Activated CD8-positive, alpha-beta memory T cell treated with anti-CD3 and anti-CD28 coated beads for 1 hour (primary cell): ENCODE data around the gene TMEM131.
"Not testable (repeated sequence)": the region's sequence is repeated elsewhere in the genome, so short reads cannot be mapped to it uniquely, and the experiment has no call there.

Experiments used
- DNase-seq, 2 donors: peaks; one replicate each; pipeline ENCODE4 v3.0.0-alpha.2; 2020; ENCODE audit warnings: low read depth in 1 of 2; ENCODE audit errors: extremely low read depth in 1 of 2

Gene TMEM131

DNA sequence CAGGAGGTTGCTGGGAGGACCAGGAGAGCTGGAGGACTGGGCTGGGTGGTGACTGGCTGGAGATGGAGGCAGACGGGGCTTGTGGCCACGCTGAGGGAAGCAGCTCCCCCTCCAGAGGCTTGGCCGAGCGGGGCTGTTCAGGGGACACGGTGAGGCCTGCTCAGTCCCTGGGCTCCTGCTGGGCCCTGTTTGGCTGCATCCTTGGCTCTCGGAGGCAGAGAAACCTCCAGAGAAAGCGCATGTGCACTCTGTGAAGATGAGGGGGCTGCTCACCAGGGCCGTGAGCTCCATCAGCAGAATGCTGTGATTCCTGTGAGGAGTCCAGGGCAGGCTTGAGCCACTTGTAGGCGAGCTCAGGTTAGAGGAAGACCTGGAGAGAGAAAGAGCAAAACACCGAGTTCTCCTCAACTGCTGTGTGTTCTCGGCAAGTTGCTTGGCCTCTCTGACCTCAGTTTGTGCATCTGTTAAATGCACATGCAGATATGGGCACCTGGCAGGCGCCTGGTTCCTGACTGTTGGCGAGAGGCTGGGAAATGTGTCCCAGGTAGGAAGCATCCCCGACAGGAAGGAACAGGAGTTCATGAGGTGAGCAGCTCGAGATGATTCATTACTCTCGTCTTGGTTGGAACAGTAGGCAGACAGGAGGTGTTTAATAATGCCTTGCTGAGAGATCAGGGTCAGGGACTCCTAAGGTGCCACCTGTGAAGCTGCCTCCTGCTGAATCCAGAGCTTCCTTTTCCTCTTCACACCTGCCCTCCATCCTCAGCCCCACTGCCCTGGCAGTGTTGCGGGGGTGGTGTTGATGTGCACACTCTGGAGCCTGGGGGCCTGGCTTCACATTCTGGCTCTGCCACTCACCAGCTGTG, 281.4 kb downstream of the TMEM131 start:
- no peak for DNase-seq

DNA sequence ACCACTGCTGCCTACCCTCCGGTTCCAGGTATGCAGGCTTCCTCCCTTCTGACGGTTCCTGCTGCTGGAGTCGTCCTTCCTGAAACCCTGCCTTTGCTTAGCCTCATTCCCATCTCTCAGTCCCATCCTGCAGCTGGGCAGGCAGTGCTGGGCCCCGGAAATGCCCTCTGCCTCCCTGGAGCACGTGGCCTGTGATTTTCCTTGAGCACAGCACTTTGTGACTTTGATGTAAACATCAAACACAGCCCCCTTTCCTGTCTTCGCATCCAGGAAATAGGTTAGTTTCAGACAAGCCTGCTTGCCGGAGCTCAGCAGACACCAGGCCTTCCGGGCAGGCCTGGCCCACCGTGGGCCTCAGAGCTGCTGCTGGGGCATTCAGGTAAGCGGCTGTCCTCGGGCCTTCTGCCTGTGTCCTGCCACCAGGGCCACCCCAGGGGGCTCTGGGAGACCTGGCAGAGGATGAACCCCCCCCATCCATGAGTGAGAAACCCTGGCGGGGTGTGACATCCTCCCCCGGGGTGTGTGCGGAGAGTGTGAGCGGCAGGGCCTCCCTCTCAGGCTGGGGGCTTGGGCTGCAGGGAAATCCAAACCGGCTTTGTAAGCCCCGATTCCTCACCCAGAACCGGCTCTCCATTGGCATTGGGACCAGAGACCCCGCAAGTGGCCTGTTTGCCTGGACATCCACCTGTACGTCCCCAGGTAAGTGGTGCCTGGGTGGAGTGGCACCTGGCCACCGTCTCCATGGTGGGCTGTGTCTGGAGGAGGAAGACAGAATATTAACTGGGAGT, 282.3 kb downstream of the TMEM131 start, which contains the start of gene ZAP70:
Gene ZAP70, plus strand, starts transcription at position 281 of the 788 bp plus-strand sequence. CDS start 10,461 bp downstream, outside the sequence.
- peak in 1 of 2 donors; percentile 44 for DNase-seq

DNA sequence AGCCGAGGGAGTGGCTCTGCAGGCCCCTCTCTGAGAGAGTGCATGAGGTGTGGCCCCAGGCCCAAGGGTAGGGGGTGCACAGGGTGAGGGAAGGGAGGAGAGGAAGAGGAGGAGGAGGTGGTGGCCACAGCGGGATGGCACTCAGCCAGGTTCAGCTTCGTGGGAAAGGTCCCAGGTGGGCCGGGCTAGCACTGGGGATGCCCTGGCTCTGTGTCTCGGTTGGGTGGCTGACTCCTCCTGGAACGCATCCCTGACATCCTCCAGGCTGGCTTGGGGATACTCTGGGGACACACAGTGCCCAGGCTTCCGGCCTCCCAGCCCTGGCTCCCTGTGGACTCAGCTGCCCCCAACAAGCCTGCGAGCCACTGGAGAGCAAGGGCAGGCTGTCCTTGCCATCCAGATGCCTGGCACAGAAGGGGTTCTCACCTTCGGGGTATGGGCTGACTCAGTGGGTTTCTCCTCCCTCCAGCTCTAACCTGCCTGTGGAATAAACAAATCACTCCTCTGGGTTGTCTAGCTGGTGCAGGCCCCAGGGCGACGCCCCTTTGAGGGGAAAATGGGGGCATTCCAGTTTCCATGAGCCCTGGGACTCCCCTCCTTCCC, 283.0 kb downstream of the TMEM131 start:
- peak in 1 of 2 donors; percentile 41 for DNase-seq

DNA sequence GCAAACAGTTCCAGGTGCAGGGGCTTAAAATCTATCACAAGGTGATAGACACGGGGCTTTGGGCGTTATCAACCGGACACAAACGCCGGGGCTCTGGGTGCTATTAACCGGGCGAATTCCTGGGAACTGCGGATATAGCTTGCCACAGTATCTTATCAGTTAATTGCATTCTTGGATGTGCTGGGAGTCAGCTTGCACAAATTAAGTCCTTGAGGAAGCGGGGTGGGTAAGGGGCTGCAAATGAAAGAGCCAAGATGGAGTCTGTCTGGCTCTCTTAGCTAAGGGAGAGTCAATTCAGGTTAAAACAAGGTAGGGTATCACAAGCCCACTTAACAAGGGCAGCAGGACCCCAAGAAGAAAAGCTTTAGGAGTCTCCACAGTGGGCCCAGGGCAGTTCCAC, 283.6 kb downstream of the TMEM131 start:
- DNase-seq, result not testable (repeated sequence)

DNA sequence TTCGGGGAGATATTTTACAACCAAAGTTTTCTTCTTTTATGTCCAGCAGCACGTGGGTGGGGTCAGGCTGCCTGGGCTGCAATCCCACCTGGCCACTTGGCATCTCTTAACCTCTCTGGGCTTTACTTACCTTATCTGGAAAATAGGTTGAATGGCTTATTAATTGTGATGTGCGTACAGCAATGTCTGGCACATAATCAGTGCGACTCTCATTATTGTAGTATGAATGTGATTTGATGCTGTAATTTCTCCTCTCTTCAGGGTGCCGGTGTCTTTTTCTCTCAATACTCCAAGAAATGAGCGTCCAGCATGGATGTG, 284.4 kb downstream of the TMEM131 start:
- DNase-seq, result no peak

DNA sequence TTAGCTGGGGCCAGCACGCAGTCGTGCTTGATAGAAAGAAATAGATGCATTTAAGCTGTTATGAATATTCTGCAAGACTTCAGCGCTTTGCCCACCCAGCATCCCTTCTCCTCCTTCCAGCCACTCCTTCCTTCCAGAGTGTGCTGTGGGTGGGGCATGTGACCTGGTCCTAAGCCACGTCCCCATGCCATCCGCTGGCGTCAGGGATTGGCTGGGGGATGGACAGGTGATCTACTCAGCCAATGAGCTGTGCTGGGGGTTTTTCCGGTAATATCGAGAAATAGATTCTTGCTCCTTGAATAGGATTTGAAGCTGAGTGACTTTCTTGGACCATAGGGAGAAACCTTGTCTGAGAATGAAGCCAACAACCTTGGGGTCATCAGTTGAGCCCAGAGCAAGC, 287.1 kb downstream of the TMEM131 start:
- no peak for DNase-seq

DNA sequence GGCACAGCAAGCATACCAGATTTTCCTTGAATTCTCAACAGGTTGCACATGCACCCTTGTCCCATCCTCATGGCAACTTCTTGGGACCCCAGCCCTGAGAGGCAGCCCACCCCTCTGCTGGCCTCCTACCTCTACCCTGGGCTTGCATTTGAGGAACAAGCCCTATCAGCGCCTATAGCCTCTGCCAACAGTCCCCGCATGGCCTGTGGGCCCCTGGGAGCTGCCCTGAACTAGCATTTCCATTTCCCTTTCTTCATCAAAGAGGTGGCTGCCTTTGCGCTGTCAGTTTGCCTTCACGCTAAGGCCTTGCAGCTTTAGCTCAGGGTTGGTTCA, 287.7 kb downstream of the TMEM131 start:
- no peak for DNase-seq

DNA sequence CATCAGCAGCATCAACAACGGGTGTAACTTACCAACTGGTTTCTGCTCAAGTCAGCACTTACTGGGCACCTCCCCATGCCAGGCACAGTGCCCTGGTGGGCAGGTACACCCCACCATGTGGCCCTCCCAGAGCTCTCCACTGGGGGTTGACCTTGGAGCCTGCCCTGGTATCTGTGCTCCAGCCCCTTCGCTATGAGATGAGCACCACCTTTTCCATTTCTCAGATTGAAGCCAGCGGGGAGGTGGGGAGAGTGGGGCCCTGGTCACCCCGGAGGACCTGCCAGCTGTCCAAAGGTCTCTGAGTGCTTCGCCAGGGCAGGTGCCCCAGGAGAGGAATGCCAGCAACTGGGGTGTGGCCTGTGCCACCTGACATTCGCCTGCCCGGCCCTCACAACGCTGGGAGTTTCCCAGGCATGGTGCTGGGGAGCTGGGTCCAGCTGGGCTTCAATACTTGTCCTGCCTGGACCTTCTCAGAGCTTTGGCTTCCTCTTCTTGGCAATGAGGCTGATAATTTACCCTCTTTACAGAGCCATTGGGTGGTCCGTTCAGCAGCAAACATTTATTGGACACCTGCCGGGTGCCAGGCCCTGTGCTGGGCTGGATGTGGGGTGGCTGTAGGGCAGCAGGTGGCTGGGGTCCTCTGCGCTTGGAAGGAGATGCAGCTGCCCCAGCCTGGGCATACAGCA, 288.2 kb downstream of the TMEM131 start:
- DNase-seq, result no peak

DNA sequence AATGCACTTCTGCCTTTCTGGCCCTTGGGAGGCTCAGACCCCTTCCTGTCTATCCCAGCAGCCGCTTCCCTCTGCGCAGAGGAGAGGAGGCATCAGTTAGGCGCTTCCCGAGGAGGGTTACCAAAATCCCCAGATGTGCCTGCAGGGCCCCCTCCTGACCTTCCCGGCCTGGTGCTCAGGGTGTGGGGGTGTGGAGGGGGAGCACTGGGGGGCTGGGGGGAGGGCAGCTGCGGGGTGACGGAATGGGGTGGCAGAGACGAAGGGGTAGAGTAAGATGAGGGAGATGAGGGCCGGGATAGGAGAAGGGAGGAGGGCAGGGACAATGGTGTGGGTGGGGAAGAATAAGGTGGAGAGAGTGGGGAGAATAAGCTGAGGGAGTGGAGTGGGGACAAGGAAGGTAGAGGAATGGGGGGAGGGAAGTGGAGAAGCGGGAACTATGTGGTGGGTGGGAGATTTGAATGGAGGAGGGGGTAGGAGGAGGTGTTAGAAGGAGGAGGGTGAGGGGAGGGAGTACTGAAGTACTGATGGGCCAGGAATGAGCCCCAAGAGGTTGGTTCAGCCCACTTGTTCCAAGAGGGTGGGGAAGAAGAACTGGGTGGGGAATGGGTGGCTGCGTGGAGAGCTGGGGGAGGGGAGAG, 288.9 kb downstream of the TMEM131 start:
- DNase-seq, result no peak
